Effector memory CD4-positive, alpha-beta T cell (primary cell): ENCODE data around the gene FOLR2.
A peak's percentile ranks its signal among the peaks of the same experiment; 100 is the strongest.

ENCODE experiments used
- DNase-seq, 3 donors: peaks; one replicate each; pipeline ENCODE4 v3.0.0-alpha.2; 2020
- H3K27ac ChIP-seq: 2 replicates; pipeline ENCODE4 v1.7.0; 2013; ENCODE audit warnings: mild to moderate bottlenecking, low read length, moderate library complexity; ENCODE audit not compliant: insufficient read depth, poor library complexity, severe bottlenecking
- H3K27me3 ChIP-seq: replicated peaks from 2 replicates; pipeline ENCODE4 v1.7.0; 2013; ENCODE audit warnings: mild to moderate bottlenecking, low read length; ENCODE audit not compliant: insufficient read depth, control insufficient read depth, poor library complexity, severe bottlenecking
- H3K36me3 ChIP-seq: 2 replicates; pipeline ENCODE4 v1.7.0; 2013; ENCODE audit warnings: mild to moderate bottlenecking, low read length, moderate library complexity; ENCODE audit not compliant: control insufficient read depth, insufficient read depth
- H3K4me1 ChIP-seq: 2 replicates; pipeline ENCODE4 v1.7.0; 2013; ENCODE audit warnings: low read length, mild to moderate bottlenecking; ENCODE audit not compliant: control insufficient read depth, insufficient read depth, poor library complexity, severe bottlenecking
- H3K4me3 ChIP-seq: 2 replicates; pipeline ENCODE4 v1.7.0; 2013; ENCODE audit warnings: low read length, low read depth, mild to moderate bottlenecking; ENCODE audit not compliant: insufficient read depth, poor library complexity, severe bottlenecking
- H3K9me3 ChIP-seq: 2 replicates; pipeline ENCODE4 v1.7.0; 2013; ENCODE audit warnings: mild to moderate bottlenecking, low read length, moderate library complexity; ENCODE audit not compliant: control insufficient read depth

The FOLR2 gene

DNA sequence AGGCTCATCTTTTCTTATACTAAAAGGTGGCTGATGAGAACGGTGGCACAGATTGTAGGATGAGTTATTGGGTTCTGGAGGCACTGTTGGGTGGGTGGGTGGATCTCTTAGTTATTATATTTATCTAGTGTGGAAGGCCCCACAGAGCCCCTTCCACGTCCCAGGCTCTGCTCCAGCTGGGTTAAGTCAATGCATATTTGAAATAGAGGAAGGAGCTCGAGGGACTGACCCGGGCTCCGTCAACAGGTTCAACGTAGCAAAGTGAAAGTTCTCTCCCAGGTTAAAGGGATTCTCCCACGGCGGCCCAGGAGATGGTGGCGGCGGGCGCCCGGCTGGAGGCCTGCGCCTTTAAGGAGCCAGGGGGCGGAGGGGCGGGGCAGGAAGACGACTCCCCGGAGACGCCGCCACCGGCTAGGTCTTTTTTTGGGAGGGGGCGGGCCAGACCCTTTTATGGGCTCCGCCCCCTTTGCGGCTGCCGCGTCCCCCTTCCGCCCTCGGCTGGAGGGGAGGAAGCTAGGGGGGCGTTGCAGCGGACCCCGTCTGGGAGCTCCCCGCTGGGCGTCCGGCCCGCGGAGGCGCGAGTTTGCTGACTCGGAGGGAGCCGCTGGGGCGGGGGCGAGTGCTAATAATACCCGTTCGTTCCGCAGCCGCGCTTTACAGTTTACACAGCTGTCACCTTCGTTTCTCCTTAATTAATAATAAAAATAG, 6.5 kb downstream of the FOLR2 start:
- no peaks in the 10 kb centered on the region for H3K9me3 ChIP-seq
- H3K27ac ChIP-seq: peak overlapping the region; percentile 87
- H3K36me3 ChIP-seq: no peaks in the 10 kb centered on the region
- H3K4me3 ChIP-seq: peak overlapping the region; percentile 96
- no peaks in the 10 kb centered on the region for H3K27me3 ChIP-seq
- peak; percentile 90 to 92 (median 90) for DNase-seq
- peaks cover 20% of the 10 kb centered on the region for H3K4me1 ChIP-seq

DNA sequence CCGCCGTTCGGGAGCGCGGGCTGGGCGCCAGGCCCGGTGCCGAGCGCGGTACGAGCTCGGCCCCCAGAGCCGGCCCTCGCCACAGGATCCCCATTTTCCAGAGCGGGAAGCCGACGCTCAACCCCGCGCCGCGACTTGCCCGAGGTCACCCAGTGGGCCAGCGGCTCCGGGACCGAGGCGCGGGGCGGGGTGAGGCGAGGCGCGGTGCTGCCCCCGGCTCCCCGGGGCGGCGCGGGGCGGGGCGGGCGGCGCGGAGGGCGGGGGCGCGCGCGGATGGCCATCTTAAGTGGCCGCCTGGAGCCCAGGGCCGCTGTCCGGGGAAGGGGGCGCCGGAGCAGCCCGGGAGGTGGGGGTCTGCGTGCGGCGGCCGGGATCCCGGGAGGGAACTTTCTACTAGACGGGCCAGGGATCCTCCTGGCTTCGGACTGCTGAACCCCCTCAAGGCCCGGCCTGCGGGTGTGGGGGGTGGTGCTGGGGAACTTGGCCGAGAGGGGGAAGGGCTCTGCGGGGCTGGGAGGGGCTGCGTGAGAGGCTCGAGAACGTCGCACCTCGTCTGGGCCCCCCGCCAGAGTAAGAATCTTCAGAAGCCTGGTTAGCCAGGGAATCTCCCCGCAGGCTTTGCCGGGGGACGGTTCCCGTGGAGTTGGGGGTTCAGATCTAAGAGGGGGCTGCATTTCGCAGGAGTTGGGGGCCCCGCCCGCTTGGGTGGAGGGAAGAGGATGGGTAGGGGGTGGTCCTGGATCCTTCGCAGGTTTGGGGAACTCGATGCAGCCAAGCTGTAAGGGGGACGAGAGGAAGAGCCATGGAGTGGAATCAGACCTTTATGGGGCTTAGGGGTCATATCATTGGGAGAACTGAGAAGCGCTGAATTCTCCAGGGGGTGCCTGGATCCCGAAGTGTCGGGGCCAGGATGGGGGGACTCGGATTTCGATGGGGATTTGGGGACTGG, 7.3 kb downstream of the FOLR2 start:
- H3K4me3 ChIP-seq: peak overlapping the region; percentile 96
- H3K27ac ChIP-seq: peak overlapping the region; percentile 87
- peaks cover 2% of the 10 kb centered on the region for H3K36me3 ChIP-seq
- H3K9me3 ChIP-seq: no peaks in the 10 kb centered on the region
- DNase-seq: peak; percentile 27 to 43 (median 34)
- H3K27me3 ChIP-seq: no peaks in the 10 kb centered on the region
- H3K4me1 ChIP-seq: peaks cover 20% of the 10 kb centered on the region

DNA sequence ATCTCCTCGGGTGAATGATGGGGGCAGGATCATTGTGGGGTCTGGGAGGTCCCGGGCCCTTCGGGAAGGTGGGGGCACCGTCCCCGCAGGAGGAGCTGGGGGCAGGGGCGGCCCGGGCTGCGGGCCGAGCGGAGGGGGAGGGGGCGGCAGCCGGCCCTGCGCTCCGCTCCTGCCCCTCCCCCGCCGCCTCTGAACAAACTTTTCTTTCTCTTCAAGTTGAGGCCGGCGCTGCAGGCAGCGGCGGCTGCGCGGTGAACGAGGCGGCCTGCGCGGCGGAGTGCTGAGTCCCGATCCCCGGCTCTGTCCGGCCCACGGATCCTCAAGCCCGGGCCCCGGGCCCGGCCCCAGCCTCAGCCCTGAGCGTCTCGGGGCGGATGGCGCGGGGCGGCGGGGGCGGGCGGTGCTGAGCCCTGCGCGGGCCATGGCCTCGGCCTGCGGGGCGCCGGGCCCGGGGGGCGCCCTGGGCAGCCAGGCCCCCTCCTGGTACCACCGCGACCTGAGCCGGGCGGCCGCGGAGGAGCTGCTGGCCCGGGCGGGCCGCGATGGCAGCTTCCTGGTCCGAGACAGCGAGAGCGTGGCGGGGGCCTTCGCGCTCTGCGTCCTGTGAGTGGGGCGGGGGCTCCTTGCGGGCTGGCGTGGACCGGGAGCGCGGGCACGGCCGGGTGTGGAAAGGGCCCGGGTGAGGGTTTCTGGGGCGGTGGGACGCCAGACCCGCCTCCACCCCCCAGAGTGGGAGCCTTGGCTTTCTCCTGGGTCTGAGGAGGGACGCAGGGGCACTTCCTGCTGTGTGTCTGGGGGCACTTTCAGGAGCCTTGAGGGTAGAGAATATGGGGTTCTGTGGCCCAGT, 8.2 kb downstream of the FOLR2 start, which contains the start of gene INPPL1:
Gene INPPL1, plus strand, starts transcription at position 204 of the 847 bp plus-strand sequence. Its CDS starts 218 bp downstream, at position 422.
- no peaks in the 10 kb centered on the region for H3K27me3 ChIP-seq
- H3K4me3 ChIP-seq: peak within 1 kb of the TSS; percentile 96
- H3K27ac ChIP-seq: peak within 1 kb of the TSS; percentile 87
- DNase-seq: peak in 1 of 3 donors; percentile 24
- H3K9me3 ChIP-seq: no peaks in the 10 kb centered on the region
- peaks cover 20% of the 10 kb centered on the region for H3K4me1 ChIP-seq
- peaks cover 11% of the 10 kb centered on the region for H3K36me3 ChIP-seq

DNA sequence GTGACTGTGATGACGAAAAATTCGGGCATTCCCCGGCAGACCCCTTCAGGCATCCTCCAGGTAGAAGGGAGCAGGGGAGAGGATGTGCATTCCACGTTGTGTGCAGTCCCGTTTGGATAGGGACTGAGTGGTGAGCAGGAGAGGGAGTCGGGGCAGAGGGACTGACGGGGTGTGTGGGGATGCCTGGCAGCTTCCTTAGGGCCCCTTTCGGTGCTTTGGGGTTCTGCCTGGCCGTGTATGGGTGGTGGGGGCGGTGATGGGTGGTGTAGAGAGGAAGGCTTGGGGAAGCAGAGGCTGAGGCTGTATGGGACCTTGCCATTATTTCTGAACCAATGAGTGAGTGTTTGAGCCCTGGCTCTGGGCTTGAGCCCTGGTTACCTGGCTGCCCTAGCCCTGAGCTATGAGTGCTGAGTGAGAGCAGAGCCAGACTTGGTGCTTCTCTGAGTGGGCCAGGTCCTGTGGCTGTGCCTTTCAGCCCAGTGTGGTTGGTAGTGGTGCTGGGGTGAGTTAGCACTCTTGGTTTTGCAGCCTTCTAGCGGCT, 8.9 kb downstream of the FOLR2 start:
- Histone ChIP-seq H3K36me3 (peaks cover 18% of the 10 kb centered on the region), H3K27me3 (no peaks in the 10 kb centered on the region), H3K4me3 (peak overlapping the region; percentile 67), H3K27ac (peak overlapping the region; percentile 87), H3K9me3 (no peaks in the 10 kb centered on the region), H3K4me1 (peaks cover 20% of the 10 kb centered on the region)
- DNase-seq: no peak

DNA sequence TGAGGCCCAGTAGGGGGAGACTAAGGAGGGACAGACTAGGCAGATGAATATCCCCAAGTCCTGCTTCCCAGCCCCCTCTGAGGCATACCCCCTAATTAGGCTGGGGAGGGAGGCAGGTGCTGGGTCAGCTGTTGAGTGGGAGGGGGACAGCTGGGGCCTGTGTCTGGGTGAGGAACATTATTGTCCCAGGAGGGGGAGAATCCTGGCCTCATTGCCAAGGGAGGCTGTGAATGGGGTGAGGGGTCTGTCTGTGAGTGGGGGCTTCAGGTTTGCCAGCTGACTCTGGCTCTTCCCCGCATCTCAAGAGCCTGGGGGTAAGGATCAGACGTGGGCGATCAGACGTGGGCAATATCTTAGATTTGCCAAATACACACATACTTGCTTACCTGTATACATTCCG, 10.1 kb downstream of the FOLR2 start:
- H3K4me3 ChIP-seq: no peak overlapping the region
- H3K4me1 ChIP-seq: peaks cover 20% of the 10 kb centered on the region
- H3K27me3 ChIP-seq: no peaks in the 10 kb centered on the region
- peaks cover 28% of the 10 kb centered on the region for H3K36me3 ChIP-seq
- no peaks in the 10 kb centered on the region for H3K9me3 ChIP-seq
- no peak for DNase-seq
- no peak overlapping the region for H3K27ac ChIP-seq

DNA sequence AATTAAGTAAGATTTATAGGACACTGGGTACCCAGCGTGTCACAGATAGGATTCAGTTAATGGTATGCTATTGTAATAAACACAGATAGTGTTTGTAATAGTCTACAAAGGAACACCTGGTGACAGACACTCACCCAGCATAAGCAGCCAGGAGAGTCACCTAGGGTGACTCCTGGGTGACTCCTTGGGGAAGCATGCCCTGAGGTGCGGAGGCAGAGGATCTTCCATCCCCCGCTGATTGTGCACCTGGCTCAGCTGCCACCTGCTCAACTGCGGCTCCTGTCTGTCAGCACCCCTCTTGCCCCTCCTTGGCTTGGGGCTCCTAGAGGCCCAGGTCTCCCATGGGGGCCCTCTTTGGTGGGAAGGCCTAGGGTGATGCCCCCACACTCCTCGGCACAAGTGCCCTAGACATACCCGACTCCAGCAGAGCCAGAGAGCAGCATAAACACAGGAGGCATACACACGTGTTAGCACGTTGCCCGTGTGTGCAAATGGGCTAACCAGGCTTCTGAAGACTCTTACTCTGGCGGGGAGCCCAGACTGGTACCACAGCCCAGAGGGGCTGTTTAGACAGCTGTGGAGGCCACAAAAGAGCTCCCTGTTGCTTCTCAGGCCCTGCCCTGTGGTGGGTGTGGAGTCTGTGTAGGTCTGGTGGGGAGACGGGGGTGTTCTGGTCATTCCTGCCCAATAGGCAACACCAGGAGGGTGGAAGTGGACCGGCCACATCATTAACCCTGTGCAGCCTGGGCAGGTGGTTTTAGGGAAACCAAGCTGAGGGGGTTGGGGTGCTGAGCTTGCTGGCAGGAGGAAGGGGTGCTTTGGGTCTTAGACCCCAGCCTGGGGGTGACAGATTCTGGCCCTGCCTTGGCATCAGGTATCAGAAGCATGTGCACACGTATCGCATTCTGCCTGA, 11.0 kb downstream of the FOLR2 start:
- H3K4me3 ChIP-seq: no peak overlapping the region

DNA sequence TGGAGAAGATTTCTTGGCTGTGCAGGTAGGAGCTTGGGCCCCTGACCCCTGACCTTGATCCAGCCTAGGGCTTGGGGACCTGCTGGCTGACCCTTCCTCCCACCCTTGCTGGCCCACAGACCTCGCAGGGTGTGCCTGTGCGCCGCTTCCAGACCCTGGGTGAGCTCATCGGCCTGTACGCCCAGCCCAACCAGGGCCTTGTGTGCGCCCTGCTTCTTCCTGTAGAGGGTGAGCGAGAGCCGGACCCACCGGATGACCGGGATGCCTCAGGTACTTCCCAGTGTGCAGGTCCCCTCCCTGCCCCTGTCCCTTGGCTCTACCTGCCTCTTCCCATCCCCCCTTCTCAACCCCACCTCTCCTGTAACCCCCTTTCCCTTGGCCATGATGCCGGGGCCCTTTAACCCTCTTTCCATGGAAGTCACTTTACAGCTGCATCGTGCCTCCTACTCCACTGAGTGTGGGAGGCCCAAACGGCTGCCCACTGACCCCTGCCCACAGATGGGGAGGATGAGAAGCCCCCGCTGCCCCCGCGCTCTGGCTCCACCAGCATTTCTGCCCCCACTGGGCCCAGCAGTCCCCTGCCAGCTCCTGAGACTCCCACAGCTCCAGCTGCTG, 11.7 kb downstream of the FOLR2 start:
- no peak for DNase-seq

More for the DNA sequence above, 11.0 kb downstream of the FOLR2 start:
- Histone ChIP-seq H3K36me3 (peaks cover 32% of the 10 kb centered on the region), H3K4me1 (peaks cover 18% of the 10 kb centered on the region), H3K27me3 (no peaks in the 10 kb centered on the region), H3K9me3 (no peaks in the 10 kb centered on the region), H3K27ac (no peak overlapping the region)
- DNase-seq: no peak

DNA sequence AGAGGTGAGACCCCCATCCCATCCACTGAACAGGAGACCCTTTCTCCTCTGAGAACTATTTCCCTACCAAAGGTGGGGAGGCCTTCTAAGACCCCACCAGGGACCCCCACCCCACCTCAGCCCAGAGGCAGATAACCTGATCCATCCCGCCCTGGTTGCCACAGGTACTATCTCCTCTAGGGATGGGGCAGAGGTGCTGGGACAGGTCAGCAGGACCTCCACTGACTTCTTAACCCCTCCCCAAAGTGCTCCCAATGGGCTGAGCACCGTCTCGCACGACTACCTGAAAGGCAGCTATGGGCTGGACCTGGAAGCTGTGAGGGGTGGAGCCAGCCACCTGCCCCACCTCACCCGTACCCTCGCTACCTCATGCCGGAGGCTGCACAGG, 12.2 kb downstream of the FOLR2 start:
- Histone ChIP-seq H3K27me3 (no peaks in the 10 kb centered on the region), H3K4me1 (peaks cover 14% of the 10 kb centered on the region), H3K4me3 (no peak overlapping the region), H3K36me3 (peaks cover 41% of the 10 kb centered on the region), H3K9me3 (no peaks in the 10 kb centered on the region), H3K27ac (no peak overlapping the region)
- DNase-seq: no peak

More for the DNA sequence above, 11.7 kb downstream of the FOLR2 start:
- H3K9me3 ChIP-seq: no peaks in the 10 kb centered on the region
- H3K27me3 ChIP-seq: no peaks in the 10 kb centered on the region
- no peak overlapping the region for H3K27ac ChIP-seq
- H3K4me1 ChIP-seq: peaks cover 14% of the 10 kb centered on the region
- H3K4me3 ChIP-seq: no peak overlapping the region
- peaks cover 38% of the 10 kb centered on the region for H3K36me3 ChIP-seq
